NCI-H1694 (cell line): Measurements from ENCODE around the gene STRC.
"Not testable (repeated sequence)": the region's sequence is repeated elsewhere in the genome, so short reads cannot be mapped to it uniquely, and the experiment has no call there.

Experiments
- DNase-seq: peaks from one replicate; lab custom pipeline; 2025; lab: John Stamatoyannopoulos, UW

STRC gene

GRCh38 chr15:43618700-43619099 lies at the start of gene STRC:
TSS of gene STRC (minus strand) at chr15:43618800. CDS start at chr15:43618722, 78 bp downstream.
- DNase-seq = not testable (repeated sequence)

GRCh38 chr15:43666177-43666576 lies 47.6 kb upstream of the STRC start:
- not testable (repeated sequence) for DNase-seq

- not testable (repeated sequence) for DNase-seq
Measured at GRCh38 chr15:43663333-43663732, 44.7 kb upstream of the STRC start.

GRCh38 chr15:43662293-43662692 lies 43.7 kb upstream of the STRC start:
- not testable (repeated sequence) for DNase-seq

- DNase-seq = not testable (repeated sequence)
Measured at GRCh38 chr15:43659727-43660126, 41.1 kb upstream of the STRC start.

GRCh38 chr15:43649430-43649926 lies 30.9 kb upstream of the STRC start:
- not testable (repeated sequence) for DNase-seq

- no peak for DNase-seq
Measured at GRCh38 chr15:43648649-43649429, 30.2 kb upstream of the STRC start, which contains the start of gene CATSPER2. TSS of gene CATSPER2 (minus strand) at chr15:43648844. CDS start at chr15:43648061, 783 bp downstream.

GRCh38 chr15:43638464-43639204 lies 20.0 kb upstream of the STRC start:
- not testable (repeated sequence) for DNase-seq

- DNase-seq = not testable (repeated sequence)
Measured at GRCh38 chr15:43626937-43627336, 8.3 kb upstream of the STRC start.

GRCh38 chr15:43625106-43625505 lies 6.5 kb upstream of the STRC start:
- DNase-seq = no peak

- not testable (repeated sequence) for DNase-seq
Measured at GRCh38 chr15:43622068-43622799, 3.6 kb upstream of the STRC start.

GRCh38 chr15:43617750-43618149 lies 850 bp downstream of the STRC start:
- not testable (repeated sequence) for DNase-seq

- DNase-seq = peak; percentile 53
Measured at GRCh38 chr15:43602233-43602632, 16.4 kb downstream of the STRC start.

- not testable (repeated sequence) for DNase-seq
Measured at GRCh38 chr15:43600200-43600599, 18.4 kb downstream of the STRC start.

- not testable (repeated sequence) for DNase-seq
Measured at GRCh38 chr15:43599131-43599530, 19.5 kb downstream of the STRC start.

- not testable (repeated sequence) for DNase-seq
Measured at GRCh38 chr15:43593328-43594190, 25.0 kb downstream of the STRC start, which contains the start of gene CKMT1B. TSS of gene CKMT1B (plus strand) at chr15:43594027. CDS start at chr15:43594219, 192 bp downstream.

GRCh38 chr15:43592841-43593240 lies 25.8 kb downstream of the STRC start:
- not testable (repeated sequence) for DNase-seq

GRCh38 chr15:43589778-43590466 lies 28.7 kb downstream of the STRC start, which contains the start of gene PPIP5K1:
TSS of gene PPIP5K1 (minus strand) at chr15:43590208. CDS start at chr15:43584504, 5,704 bp downstream.
- not testable (repeated sequence) for DNase-seq

GRCh38 chr15:43574607-43575006 lies 44.0 kb downstream of the STRC start:
- DNase-seq = not testable (repeated sequence)

- DNase-seq = not testable (repeated sequence)
Measured at GRCh38 chr15:43566615-43567014, 52.0 kb downstream of the STRC start.
